Dermis microvascular lymphatic vessel endothelial cell (primary cell): Measurements from ENCODE around the gene CAMTA1. TPM values are rescaled to one million over a fixed set of nuclear protein-coding genes. Genes with fewer than 3 reads are reported as not detected.
"Not testable (repeated sequence)": the region's sequence is repeated elsewhere in the genome, so short reads cannot be mapped to it uniquely, and the experiment has no call there.

ENCODE experiments used
- DNase-seq, 2 donors: peaks; one replicate each; pipeline versions ENCODE4 v3.0.0 to v3.0.0-alpha.2; 2010; ENCODE audit warnings: low read depth in 2 of 2
- total RNA-seq: library from RNA; depleted of rRNA; stranded (reverse); fragments of >200 nt; gene quantifications from 2 replicates; pipeline ENCODE4 v1.2.1, GENCODE V29; 2014

CAMTA1 gene
- total RNA-seq, 1 donor from 2014 or later: 33.9 TPM

DNA sequence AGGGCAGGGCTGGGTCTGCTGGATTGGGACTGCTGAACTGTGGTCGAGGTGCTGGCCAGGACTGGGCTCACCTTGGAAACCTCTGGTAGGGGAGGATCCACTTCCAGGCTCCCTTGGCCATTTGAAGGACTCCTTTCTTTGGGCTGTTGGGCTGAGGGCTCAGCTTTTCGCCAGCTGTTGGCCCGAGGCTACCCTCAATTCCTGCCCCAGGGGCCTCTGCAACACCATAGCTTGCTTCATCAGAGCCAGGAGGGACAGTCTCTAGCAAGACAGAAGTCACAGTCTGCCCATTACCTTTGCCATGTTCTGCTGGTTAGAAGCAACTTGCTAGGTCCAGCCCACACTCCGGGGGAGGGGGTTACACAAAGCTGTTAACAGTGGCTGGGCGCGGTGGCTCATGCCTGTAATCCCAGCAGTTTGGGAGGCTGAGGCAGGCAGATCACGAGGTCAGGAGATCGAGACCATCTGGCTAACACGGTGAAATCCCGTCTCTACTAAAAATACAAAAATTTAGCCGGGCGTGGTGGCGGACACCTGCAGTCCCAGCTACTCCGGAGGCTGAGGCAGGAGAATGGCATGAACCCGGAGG lies 25.0 kb downstream of the CAMTA1 start:
- not testable (repeated sequence) for DNase-seq

DNA sequence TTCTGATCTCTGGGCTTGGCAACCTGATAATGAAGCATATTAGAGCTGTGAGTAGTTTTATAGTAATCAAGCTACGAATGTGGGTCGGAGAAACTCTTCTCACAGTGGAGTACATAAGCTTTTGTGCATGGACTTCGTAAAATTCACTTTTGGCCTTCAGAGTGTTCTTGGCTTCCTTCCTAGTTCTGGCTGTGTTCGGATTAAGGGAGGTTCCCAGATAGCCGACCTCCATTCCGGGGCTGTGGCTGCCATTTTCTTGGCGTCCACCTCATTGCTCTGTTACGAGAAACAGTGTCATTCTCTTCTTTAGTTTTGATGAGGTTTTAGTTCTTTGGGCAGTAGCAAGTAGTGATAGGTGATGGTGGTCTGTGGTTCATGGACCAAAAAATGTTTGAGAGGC lies 26.3 kb downstream of the CAMTA1 start:
- DNase-seq: no peak

GRCh38 chr1:6813165-6813564 lies 27.9 kb downstream of the CAMTA1 start:
- DNase-seq: no peak

DNA sequence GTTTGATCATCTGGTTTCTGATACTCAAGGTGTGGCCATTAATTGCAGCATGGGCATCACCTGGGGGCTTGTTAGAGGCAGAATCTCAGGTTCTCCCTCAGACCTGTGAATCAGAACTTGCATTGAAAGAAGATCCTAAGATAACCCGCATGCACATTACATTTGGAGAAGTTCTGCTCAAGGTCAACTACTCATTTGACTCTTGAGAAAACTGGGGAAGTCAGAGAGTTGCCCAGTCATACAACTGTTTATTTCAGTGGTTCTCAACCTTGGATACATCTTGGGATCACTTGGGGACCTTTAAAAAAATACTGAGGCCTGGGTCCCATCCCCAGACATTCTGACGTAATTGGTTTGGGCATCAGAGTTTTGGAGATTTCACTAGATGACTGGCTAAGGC lies 30.5 kb downstream of the CAMTA1 start:
- DNase-seq: no peak

- no peak for DNase-seq
Measured at GRCh38 chr1:6819246-6820040, 34.2 kb downstream of the CAMTA1 start.

- DNase-seq: no peak
Measured at GRCh38 chr1:6820899-6821298, 35.6 kb downstream of the CAMTA1 start.

- no peak for DNase-seq
Measured at GRCh38 chr1:6822530-6823359, 37.5 kb downstream of the CAMTA1 start.

- no peak for DNase-seq
Measured at GRCh38 chr1:6823793-6824192, 38.5 kb downstream of the CAMTA1 start.

DNA sequence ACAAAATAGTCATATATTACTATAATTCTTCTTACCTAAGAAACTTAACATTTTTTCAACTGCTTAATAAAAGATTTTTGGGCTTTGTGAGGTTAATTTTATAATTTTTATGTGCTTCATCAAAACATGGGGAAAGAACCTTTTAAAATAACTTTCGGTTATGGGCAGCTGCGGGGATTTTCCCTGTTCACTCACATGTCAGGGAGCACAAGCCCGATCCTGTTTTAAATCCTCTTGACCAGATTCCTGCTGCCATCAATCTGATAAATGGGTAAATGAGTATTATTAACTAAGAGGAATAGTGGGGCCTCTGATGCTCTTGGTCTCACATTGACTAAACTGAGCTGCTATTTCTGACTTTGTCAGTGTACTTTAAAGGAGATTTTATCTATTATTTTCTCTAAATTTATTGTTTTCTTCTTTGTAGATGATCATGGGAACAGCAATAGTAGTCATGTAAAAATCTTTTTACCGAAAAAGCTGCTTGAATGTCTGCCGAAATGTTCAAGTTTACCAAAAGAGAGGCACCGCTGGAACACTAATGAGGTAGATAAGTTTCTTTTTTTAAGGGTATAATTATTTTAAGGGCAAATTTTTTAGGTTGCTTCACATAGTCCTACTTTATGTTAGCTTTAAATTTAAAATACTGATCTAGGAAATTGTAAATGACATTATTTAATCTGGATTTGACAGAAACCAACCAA lies 39.6 kb downstream of the CAMTA1 start:
- DNase-seq: no peak

GRCh38 chr1:6825828-6826227 lies 40.6 kb downstream of the CAMTA1 start:
- DNase-seq: peak in 1 of 2 donors; percentile 8

DNA sequence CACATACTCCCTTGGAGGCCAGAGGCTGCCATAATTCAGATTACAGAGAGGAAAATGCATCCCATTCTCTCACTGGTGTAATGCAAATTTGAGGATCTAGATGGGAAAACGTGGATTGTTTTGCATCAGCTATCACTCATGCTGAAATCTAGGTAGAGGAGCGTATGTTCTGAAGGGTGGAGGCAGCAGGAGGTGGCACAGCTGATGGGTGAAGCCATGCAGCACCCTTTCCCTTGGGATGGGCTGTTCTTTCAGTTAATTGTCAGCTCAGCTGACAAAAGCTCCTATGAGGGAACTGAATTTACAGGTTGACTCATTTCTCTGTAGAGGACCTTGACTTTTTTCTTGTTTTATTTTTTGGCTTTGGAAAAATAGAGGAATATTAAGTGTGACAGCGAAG lies 41.8 kb downstream of the CAMTA1 start:
- DNase-seq: no peak

DNA sequence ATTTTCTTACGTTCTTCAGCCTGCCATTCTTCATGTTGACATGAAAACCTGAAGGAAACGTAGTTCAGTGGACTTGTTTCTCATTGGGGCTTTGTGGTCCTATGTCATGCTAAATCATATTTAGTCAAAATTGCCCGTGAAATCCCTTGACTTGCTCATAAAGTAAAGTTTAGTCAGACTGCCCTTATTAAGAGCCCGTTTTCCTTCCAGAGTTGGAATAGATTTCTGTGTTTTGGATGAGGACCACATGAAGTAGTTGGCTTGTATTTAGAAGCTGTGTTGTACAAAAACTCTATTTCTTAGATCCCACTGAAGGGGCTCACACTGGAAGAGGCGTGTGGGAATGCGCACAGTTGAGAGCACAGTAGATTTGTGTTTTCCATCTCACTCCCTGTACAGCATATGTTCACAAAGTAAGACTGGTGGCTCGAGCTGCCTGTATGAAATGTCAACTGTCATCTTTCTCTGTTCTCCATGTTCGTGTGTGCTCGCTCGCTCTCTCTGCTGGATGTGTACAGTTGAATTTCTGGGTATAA lies 42.4 kb downstream of the CAMTA1 start:
- no peak for DNase-seq

DNA sequence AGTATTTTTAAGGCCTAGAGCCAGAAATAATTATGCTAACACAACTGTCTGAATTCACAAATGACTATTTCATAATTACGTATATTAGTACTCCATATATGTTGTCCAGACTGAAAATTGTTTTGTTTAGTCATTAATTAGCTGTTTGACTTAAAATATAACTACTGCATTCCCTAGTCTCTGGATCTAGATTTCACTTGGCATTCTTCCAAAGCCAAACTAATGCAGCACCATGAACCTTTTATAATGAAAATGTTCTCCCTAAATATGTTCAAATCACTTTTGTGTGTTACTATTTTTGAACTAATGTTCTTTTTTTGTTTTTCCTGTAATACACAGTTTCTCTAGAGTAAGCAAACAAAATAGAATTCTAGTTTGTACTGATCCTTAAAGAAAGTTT lies 46.1 kb downstream of the CAMTA1 start:
- DNase-seq: no peak

DNA sequence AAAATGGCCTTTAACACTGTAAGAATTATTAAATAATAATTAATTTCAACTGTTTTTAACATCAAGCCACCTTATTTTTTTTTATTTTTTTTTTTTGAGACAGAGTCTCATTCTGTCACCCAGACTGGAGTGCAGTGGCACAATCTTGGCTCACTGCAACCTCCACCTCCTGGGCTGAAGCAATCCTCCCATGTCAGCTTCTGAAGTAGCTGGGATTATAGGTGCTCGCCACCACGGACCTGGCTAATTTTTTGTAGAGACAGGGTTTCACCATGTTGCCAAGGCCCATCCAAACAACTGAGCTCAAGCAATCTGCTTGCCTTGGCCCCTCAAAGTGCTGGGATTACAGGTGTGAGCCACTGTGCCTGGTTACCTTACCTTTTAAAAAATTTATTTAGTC lies 46.8 kb downstream of the CAMTA1 start:
- DNase-seq: not testable (repeated sequence)

- DNase-seq: no peak
Measured at GRCh38 chr1:6832531-6833188, 47.4 kb downstream of the CAMTA1 start.

DNA sequence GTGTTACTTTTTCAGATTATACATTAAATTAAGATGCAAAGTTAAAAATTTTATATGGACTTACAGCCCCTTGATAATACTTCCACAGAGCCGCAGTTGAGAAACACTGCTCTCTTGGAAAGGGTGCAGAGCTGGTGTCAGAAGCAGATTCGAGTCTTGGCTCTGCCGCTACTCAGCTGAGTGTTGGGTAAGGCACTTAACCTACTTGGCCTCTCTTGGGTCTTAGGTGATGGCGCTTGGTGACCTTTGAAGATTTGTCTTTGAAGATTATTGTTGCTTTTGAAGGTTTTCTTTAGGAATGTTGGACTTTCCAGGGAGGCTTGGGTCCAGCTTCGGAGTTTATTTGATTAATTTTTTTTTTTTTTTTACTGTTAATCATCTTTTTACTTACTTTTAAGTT lies 48.5 kb downstream of the CAMTA1 start:
- DNase-seq: no peak

- no peak for DNase-seq
Measured at GRCh38 chr1:6834366-6834765, 49.1 kb downstream of the CAMTA1 start.

- DNase-seq: no peak
Measured at GRCh38 chr1:6835139-6835538, 49.9 kb downstream of the CAMTA1 start.

GRCh38 chr1:6842301-6842700 lies 57.0 kb downstream of the CAMTA1 start:
- no peak for DNase-seq

DNA sequence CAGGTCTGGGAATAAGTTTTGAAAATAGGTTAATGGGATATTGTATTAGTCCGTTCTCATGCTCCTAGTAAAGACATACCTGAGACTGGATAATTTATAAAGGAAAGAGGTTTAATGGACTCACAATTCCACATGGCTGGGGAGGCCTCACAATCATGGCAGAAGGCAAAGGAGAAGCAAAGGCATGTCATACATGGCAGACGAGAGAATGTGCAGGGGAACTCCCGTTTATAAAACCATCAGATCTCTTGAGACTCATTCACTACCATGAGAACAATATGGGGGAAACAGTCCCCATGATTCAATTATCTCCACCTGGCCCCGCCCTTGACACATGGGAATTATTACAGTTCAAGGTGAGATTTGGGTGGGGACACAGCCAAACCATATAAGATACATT lies 60.5 kb downstream of the CAMTA1 start:
- DNase-seq: not testable (repeated sequence)

DNA sequence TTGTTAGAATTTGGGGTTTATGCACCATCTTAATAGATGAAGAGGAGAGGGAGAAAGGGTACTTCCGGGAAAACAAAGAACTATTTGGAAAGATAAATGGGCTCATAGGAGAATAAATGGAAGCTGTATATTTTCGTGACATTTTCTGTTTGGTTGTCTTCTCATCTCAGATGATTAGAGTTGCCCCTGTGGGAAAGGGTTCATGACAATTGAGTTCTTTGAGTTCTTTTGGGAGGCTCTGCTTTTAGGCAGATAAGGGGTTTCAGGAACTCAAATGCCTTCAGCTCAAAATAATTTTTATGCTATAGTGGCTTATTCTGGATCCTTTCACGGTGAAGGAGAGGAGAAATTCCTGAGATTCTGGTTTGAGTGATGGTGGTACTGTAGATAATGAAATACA lies 63.6 kb downstream of the CAMTA1 start:
- no peak for DNase-seq
